Upper lobe of left lung (tissue), 6 donors: ENCODE results near the gene D2HGDH. TPM values are rescaled to one million over a fixed set of nuclear protein-coding genes. Genes with fewer than 3 reads are reported as not detected.

ENCODE experiments used
- total RNA-seq, 6 donors: library from RNA; depleted of rRNA in 4 of 6; stranded (reverse); fragments of >200 nt in 4 of 6; gene quantifications; one replicate each; pipeline versions ENCODE4 v1.1.0 to v1.2.1, GENCODE V29; 2016 to 2021
- donor health status: DM: no; HTN: no; CAD: no; lungs with moderate emphysema.
- donor health status: DM: no; HTN: yes; CAD: no; lungs with severe emphysema.

The D2HGDH gene
- total RNA-seq, 6 donors from 2014 or later = 12.5 to 155 (median 35.8) TPM

Other genes with a start within 250 kb of the D2HGDH start
- 100 to 1,000 TPM in 5 of 6 donors, 10 to 100 TPM in 1; 97.3 to 351 (median 134) TPM for gene STK25, start 226.0 kb upstream of the D2HGDH start, total RNA-seq
- 100 to 1,000 TPM in 1 of 6 donors, 10 to 100 TPM in 5; 42.9 to 143 (median 61.3) TPM for gene BOK, start 175.9 kb upstream of the D2HGDH start, total RNA-seq
- gene THAP4, start 97.5 kb upstream of the D2HGDH start, total RNA-seq = 10 to 100 TPM; 36.6 to 85.9 (median 48.1) TPM
- gene ATG4B, start 96.9 kb upstream of the D2HGDH start, total RNA-seq = 100 to 1,000 TPM in 1 of 6 donors, 10 to 100 TPM in 5; 53.1 to 213 (median 68.1) TPM
- gene DTYMK, start 47.8 kb upstream of the D2HGDH start, total RNA-seq = 10 to 100 TPM; 10.2 to 43.0 (median 19.6) TPM
- gene ING5, start 32.6 kb upstream of the D2HGDH start, total RNA-seq = 100 to 1,000 TPM in 1 of 6 donors, 10 to 100 TPM in 5; 20.2 to 181 (median 41.5) TPM
- 1 to 10 TPM in 1 of 6 donors, under 1 TPM in 2, not detected in 3; 0.59 to 2.1 (median 0.91) TPM for gene GAL3ST2, start 42.2 kb downstream of the D2HGDH start, total RNA-seq
- 1 to 10 TPM in 1 of 6 donors, not detected in 5; 2.9 TPM for gene NEU4, start 74.6 kb downstream of the D2HGDH start, total RNA-seq
- 1 to 10 TPM in 2 of 6 donors, under 1 TPM in 3, not detected in 1; 0.49 to 4.2 (median 0.91) TPM for gene PDCD1, start 124.3 kb downstream of the D2HGDH start, total RNA-seq
- 1 to 10 TPM in 2 of 6 donors, under 1 TPM in 3, not detected in 1; 0.14 to 2.1 (median 0.69) TPM for gene RTP5, start 135.1 kb downstream of the D2HGDH start, total RNA-seq